ENCODE data around the gene ANKRD22. TPM values are rescaled to one million over a fixed set of nuclear protein-coding genes. Genes with fewer than 3 reads are reported as not detected.

ANKRD22 gene
- total RNA-seq, 1 donor from 2014 or later, result not detected

DNA sequence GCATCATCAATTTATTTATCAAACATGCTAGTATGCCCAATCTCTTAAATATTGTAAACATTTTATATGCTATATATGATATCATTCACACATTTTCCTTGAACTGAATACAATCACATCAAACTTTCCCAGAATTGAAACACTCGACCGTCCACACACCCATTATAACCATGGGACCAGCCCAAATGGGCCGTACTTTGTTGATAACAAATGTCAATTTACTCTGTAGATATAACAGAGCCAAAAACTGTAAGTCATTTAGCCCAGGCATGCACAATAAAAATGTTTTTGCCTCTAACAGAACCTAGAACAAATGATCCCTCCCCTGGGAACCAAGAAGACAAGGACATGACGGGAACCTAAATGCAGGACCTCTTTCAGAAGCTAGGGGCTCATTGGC is 683 bp upstream of the ANKRD22 start:
- H3K36me3 Mint-ChIP-seq (ENCODE audit: low read depth), result no peaks in the 10 kb centered on the region
- peaks cover 5% of the 10 kb centered on the region for H3K4me1 Mint-ChIP-seq
- TF ChIP-seq, protein P1, sequence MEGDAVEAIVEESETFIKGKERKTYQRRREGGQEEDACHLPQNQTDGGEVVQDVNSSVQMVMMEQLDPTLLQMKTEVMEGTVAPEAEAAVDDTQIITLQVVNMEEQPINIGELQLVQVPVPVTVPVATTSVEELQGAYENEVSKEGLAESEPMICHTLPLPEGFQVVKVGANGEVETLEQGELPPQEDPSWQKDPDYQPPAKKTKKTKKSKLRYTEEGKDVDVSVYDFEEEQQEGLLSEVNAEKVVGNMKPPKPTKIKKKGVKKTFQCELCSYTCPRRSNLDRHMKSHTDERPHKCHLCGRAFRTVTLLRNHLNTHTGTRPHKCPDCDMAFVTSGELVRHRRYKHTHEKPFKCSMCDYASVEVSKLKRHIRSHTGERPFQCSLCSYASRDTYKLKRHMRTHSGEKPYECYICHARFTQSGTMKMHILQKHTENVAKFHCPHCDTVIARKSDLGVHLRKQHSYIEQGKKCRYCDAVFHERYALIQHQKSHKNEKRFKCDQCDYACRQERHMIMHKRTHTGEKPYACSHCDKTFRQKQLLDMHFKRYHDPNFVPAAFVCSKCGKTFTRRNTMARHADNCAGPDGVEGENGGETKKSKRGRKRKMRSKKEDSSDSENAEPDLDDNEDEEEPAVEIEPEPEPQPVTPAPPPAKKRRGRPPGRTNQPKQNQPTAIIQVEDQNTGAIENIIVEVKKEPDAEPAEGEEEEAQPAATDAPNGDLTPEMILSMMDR (conservative IDR thresholded peaks at IDR 0.05), result no peak
- DNase-seq (ENCODE audit: low read depth, low spot score), result no peak
- H3K4me3 Mint-ChIP-seq, result no peak overlapping the region
- H3K27ac Mint-ChIP-seq (ENCODE audit: unreplicated experiment), result no peak overlapping the region
- H3K27me3 Mint-ChIP-seq (ENCODE audit: low read depth), result no peaks in the 10 kb centered on the region
- no peaks in the 10 kb centered on the region for H3K9me3 Mint-ChIP-seq

DNA sequence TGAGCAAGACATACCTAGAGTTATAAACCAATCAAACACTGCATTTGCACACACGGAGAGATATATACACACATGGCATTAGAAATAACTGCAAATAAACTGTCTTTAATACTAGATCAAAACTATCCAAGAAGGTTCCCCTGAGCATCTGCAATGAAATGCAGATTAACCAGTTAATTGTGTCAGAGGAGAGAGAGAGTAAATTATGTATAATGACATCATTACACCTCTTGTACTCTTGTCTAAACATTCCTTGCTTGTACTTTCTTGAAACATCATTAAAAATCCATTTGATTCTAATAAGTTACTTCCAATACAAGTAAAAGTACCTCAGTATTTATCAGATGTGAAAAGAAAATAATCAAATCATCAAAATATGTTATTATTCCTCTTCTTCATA is 932 bp downstream of the ANKRD22 start:
- Mint-ChIP-seq H3K36me3 (ENCODE audit: low read depth) (no peaks in the 10 kb centered on the region), H3K27me3 (ENCODE audit: low read depth) (no peaks in the 10 kb centered on the region), H3K4me1 (peaks cover 5% of the 10 kb centered on the region), H3K4me3 (no peak overlapping the region), H3K9me3 (peaks cover 1% of the 10 kb centered on the region), H3K27ac (ENCODE audit: unreplicated experiment) (no peak overlapping the region)
- TF ChIP-seq, protein P1 (conservative IDR thresholded peaks at IDR 0.05), result no peak
- no peak for DNase-seq (ENCODE audit: low read depth, low spot score)

DNA sequence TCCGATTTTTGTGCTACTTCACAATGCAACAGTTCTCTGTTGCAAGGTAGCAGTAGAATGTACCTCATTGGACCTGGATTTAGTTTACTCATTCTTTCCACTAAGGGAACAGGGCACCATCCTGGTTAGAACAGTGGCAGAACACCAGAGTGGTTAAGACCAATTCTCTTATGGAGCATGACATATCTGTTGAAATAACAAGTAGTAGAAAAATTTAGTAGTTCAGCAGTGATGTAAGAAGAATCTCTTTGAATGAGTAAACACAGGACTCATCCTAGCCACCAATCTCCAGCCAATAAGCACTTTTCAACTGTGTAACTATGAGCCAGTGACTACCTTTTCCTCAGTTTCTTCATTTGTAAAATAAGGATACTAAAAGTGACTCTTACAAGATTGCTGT is 2.4 kb downstream of the ANKRD22 start:
- Mint-ChIP-seq H3K4me3 (no peak overlapping the region), H3K9me3 (peaks cover 2% of the 10 kb centered on the region), H3K36me3 (ENCODE audit: low read depth) (no peaks in the 10 kb centered on the region), H3K4me1 (peaks cover 5% of the 10 kb centered on the region), H3K27me3 (ENCODE audit: low read depth) (no peaks in the 10 kb centered on the region), H3K27ac (ENCODE audit: unreplicated experiment) (no peak overlapping the region)
- DNase-seq (ENCODE audit: low read depth, low spot score), result no peak
- TF ChIP-seq, protein P1 (conservative IDR thresholded peaks at IDR 0.05), result no peak

DNA sequence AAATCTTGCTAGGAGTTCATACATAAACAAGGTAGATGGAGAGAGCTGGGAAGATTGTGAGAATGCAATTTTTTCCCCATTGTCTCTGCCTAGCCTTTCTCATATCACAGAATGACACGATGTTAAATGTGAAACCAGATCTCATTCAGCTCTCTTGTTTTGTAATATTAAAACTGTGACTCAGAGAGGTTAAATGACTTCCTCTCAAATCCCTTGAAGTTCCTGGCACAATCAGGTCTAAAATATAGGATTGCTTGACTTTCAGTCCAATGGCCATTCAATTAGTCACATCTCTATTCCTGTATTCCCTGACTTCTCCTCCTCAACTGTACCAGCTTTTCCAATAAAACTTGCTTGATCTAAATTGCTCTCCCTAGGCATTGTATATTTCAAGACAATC is 3.1 kb downstream of the ANKRD22 start:
- no peak for DNase-seq (ENCODE audit: low read depth, low spot score)
- Mint-ChIP-seq H3K4me3 (no peak overlapping the region), H3K27me3 (ENCODE audit: low read depth) (no peaks in the 10 kb centered on the region), H3K27ac (ENCODE audit: unreplicated experiment) (no peak overlapping the region), H3K36me3 (ENCODE audit: low read depth) (no peaks in the 10 kb centered on the region), H3K4me1 (peaks cover 3% of the 10 kb centered on the region), H3K9me3 (peaks cover 2% of the 10 kb centered on the region)
- TF ChIP-seq, protein P1 (conservative IDR thresholded peaks at IDR 0.05), result no peak

DNA sequence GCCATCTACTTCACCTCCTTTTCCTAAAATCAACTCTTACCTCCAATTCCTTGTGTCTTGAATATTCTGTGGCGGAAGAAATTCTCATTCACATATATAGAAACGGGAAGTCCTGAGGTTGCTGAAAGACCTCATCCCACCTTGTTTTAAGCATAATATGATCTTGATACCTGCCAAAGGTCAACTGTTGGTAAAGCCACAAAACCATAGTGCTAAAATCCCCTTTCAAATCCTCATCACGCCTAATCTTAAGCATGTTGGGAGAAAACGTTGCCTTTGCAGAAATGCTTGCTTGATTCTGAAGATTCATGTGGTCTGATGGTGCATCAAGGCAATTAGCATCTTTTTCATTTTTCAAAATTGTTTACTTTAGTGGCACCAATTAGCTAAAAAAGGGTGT is 8.5 kb downstream of the ANKRD22 start:
- TF ChIP-seq, protein P1 (conservative IDR thresholded peaks at IDR 0.05), result no peak
- no peak overlapping the region for H3K4me3 Mint-ChIP-seq
- H3K36me3 Mint-ChIP-seq (ENCODE audit: low read depth), result no peaks in the 10 kb centered on the region
- H3K9me3 Mint-ChIP-seq, result peaks cover 2% of the 10 kb centered on the region
- no peaks in the 10 kb centered on the region for H3K4me1 Mint-ChIP-seq
- H3K27ac Mint-ChIP-seq (ENCODE audit: unreplicated experiment), result no peak overlapping the region
- no peaks in the 10 kb centered on the region for H3K27me3 Mint-ChIP-seq (ENCODE audit: low read depth)
- no peak for DNase-seq (ENCODE audit: low read depth, low spot score)
